Measurements from ENCODE around the gene NLRP3.

DNA sequence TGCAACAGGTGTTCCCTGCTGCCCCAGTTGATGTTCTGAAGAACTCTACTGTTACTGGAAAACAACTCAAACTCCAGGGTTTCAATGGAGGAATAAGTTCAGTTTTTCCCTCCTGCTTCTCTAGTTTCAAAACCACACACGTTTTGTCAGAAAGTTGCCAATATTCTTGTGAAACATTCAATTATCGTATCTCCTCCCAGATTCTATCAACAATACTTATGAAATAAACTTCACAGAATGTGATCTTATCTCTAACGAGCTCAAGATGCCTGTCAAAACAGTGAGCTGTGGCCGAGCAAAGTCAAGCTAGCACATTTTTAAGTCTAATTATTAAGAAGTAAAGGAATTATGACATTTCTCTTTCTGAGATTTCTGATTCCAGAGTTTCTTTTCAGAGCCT lies 37.3 kb downstream of the NLRP3 start:
- TF ChIP-seq, protein P1, sequence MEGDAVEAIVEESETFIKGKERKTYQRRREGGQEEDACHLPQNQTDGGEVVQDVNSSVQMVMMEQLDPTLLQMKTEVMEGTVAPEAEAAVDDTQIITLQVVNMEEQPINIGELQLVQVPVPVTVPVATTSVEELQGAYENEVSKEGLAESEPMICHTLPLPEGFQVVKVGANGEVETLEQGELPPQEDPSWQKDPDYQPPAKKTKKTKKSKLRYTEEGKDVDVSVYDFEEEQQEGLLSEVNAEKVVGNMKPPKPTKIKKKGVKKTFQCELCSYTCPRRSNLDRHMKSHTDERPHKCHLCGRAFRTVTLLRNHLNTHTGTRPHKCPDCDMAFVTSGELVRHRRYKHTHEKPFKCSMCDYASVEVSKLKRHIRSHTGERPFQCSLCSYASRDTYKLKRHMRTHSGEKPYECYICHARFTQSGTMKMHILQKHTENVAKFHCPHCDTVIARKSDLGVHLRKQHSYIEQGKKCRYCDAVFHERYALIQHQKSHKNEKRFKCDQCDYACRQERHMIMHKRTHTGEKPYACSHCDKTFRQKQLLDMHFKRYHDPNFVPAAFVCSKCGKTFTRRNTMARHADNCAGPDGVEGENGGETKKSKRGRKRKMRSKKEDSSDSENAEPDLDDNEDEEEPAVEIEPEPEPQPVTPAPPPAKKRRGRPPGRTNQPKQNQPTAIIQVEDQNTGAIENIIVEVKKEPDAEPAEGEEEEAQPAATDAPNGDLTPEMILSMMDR (IDR thresholded peaks at IDR 0.05; ENCODE audit: insufficient read depth, low read depth, low read length) = no peak
- TF ChIP-seq EZH2 (IDR thresholded peaks at IDR 0.05; ENCODE audit: insufficient read depth, low read length) = no peak
